ENCODE results near the gene PTBP1.
"Not testable (repeated sequence)": the region's sequence is repeated elsewhere in the genome, so short reads cannot be mapped to it uniquely, and the experiment has no call there.

PTBP1 gene

GRCh38 chr19:824885-825284, 27.6 kb downstream of the PTBP1 start:
- in situ Hi-C loops (cut with MboI; ENCODE audit: low sequenced_read_pairs) = no loop called here

DNA sequence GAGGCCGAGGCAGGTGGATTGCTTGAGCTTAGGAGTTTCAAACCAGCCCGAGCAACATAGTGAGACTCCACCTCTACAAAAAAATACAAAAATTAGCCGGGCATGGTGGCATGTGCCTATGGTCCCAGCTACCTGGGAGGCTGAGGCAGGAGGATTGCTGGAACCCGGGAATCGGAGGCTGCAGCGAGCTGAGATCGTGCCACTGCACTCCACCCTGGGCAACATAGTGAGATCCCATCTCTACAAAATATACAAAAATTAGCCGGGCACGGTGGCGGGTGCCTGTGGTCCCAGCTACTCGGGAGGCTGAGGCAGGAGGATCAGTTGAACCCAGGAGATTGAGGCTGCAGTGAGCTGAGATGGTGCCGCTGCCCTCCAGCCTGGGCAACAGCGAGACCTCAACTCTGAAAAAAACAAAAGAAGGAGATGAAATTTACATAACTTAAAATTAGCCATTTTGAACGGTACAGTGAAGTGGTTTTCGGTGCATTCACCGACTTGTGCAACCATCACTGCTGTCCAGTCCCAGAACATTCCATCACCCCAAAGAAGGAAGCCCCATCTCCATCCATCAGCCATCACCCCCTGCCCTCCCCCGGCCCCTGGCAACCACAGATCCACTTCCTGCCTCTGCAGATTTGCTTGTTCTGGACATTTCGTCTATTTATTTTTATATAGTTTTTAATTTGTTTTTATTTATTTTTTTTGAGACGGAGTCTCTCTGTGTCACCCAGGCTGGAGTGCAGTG, 28.8 kb downstream of the PTBP1 start:
- in situ Hi-C loops (cut with MboI; ENCODE audit: low sequenced_read_pairs) = no loop called here

DNA sequence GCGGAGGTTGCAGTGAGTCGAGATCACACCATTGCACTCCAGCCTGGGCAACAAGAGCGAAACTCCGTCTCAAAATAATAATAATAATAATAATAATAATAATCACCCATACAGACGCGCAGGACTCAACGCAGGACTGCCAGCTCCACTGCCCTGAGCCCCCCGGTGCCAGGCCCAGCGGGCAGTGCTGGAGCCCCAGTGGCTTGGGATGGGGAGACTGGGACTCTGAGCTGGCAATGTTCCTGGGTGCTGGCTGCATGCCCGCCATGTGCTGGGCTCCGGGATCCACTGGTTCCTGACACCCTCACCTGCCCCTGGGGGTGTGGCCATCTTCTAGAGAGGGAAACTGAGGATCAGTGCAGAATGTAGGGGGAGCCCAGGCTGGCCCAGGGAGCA, 30.1 kb downstream of the PTBP1 start:
- in situ Hi-C loops (cut with MboI; ENCODE audit: low sequenced_read_pairs) = no loop called here

DNA sequence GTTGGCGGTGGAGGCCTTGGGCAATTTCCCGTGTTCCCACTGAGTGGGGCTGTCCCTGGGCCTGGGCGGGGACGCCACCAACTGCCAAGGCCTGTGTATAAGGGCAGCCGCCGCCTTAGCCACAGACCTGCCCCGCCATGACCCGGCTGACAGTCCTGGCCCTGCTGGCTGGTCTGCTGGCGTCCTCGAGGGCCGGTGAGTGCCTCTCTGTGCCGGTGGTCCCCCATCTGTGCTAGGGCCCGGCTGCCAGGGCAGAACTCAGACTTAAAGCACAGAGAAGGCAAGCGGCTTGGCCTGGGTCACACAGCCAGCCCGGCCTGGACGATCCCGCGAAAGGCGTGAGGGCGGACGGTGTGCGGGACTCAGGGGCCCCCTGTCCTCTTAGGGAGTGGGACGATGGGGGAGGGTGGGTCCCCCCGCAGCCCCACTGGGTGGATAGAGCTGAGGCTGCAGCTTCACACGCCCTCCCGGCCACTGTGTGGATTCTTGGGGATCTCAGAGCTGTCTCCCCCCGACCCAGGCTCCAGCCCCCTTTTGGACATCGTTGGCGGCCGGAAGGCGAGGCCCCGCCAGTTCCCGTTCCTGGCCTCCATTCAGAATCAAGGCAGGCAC, 30.6 kb downstream of the PTBP1 start, which contains the start of gene AZU1:
AZU1 (plus strand) TSS at position 128 of the 612 bp plus-strand sequence; CDS start at position 138, 10 bp downstream.
- in situ Hi-C loops (cut with MboI; ENCODE audit: low sequenced_read_pairs) = no loop called here

DNA sequence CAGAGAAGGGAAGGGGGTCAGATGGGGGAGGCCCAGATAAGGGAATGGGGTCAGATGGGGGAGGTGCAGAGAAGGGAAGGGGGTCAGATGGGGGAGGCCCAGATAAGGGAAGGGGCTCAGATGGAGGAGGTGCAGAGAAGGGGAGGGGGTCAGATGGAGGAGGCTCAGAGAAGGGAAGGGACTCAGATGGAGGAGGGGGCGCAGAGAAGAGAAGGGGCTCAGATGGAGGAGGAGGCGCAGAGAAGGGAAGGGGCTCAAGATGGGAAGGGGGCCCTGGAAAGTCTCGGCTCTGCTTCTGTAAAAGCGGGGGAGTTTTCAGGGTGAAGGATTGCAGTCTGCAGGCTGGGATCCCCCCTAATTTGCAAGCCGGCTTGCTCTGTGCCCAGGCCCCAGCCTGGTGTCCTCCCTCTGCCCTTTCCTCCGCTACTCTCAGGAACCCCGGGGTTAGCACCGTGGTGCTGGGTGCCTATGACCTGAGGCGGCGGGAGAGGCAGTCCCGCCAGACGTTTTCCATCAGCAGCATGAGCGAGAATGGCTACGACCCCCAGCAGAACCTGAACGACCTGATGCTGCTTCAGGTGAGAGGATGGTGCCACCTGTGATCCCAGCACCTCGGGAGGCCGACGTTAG, 32.0 kb downstream of the PTBP1 start:
- in situ Hi-C loops (cut with MboI; ENCODE audit: low sequenced_read_pairs) = no loop called here

DNA sequence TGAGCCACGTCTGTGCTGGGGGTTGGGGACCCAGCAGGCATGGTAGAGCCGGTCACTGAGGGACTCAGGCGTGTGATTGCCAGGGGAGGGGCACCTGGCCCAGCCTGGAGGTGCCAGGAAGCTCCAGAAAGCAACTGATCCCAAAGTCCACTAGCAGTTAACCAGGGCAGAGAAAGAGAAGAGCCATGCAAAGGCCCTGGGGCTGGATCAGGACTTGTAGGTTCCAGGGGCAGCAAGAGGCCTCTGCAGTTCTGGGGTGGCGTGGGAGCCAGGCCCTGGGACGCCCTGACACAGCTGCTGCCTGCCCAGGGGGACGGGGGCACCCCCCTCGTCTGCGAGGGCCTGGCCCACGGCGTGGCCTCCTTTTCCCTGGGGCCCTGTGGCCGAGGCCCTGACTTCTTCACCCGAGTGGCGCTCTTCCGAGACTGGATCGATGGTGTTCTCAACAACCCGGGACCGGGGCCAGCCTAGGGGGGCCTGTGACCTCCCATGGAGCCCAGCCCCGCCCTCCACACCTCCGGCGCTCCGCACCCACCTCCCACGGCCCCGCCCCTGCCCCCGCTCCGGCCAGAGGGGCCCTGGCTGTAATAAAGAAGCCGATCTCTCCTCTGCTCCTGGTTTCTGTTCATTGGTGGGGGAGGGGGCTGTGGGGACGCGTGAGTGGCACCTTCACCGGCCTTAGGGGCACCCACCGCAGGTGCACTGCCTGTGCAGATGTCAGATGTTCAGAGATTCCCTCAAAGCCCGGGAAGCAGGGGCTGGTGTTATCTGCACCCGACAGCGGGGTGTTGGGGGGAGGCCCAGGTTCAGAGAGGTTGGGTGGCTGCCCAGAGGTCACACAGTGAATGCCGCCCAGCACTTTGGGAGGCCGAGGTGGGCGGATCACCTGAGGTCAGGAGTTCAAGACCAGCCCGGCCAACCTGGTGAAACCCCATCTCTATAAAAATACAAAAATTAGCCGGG, 34.4 kb downstream of the PTBP1 start:
- in situ Hi-C loops (cut with MboI; ENCODE audit: low sequenced_read_pairs) = no loop called here

DNA sequence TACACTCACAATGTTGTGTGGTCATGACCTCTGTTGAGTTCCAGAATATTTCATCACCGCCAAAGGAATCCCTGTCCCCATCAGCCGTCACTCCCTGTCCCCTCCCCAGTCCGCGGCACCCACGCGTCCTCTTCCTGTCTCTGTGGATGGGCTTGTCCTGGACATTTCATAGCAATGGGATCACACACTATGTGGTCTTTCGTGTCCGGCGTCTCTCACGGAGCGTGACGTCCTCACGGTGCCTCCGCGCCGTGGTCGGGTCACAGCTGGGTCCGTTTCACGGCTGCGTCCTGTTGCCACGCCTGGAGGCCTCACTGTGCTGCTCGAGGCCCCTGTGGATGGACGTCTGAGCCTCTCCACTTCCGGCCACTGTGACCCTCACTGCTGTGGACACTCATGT, 37.0 kb downstream of the PTBP1 start:
- in situ Hi-C loops (cut with MboI; ENCODE audit: low sequenced_read_pairs) = no loop called here

DNA sequence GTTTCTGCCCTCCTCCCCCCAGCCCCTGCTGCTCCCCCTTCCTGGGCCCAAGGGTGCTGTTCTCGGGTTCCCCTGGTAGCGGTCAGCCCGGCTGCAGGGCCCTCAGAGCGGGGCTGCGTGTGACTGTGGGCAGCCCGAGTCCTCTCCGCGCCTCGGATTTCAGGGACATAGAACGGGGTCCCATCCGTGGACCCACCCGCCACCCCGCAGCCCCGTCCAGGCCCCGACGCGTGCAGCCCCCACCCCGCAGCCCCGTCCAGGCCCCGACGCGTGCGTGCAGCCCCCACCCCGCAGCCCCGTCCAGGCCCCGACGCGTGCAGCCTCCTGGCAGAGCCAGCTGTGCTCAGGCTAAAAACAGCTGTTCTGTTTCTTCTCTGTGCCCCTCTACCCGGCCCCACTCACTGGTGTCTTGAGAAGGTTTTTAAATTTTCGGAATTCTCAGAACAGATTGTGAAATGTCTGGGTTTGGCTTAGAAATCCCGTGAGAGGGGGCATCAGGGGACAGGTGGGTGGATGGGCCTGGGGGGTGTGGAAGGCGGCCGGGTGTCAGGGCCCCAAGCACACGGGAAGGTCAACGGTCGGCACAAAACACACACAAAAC, 38.1 kb downstream of the PTBP1 start:
- in situ Hi-C loops (cut with MboI; ENCODE audit: low sequenced_read_pairs) = no loop called here

DNA sequence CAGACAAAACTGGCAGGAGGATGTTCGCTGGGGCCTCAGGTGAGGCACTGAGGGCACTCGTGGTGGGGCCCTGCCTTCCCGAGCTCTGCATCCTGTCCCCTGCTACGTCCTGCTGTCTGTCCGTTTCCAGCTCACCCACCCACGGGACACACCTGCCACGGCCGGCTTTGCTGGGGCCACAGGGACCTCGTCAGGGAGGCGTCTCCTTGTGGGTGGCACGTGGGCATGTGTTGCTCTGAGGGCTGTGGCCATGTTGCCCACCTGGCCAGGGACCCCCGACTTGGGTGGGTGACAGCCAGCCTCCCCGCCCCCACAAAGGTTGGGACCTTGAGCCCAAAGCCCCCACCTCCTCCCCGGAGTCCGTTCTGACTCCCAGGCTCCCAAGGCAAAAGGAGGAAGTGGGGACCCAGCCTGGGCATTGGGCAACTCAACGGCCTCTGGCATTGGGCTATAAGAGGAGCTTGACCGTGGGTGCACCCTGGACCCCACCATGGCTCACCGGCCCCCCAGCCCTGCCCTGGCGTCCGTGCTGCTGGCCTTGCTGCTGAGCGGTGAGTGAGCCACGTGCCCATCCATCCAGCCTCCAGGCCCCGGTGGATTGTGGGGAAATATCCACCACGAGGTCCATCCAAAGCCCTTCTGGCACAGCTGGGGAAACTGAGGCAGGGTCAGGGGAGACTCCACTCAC, 43.4 kb downstream of the PTBP1 start, which contains the start of gene PRTN3:
PRTN3 (plus strand) TSS at position 481 of the 688 bp plus-strand sequence; CDS start at position 491, 10 bp downstream.
- in situ Hi-C loops (cut with MboI; ENCODE audit: low sequenced_read_pairs) = no loop called here

DNA sequence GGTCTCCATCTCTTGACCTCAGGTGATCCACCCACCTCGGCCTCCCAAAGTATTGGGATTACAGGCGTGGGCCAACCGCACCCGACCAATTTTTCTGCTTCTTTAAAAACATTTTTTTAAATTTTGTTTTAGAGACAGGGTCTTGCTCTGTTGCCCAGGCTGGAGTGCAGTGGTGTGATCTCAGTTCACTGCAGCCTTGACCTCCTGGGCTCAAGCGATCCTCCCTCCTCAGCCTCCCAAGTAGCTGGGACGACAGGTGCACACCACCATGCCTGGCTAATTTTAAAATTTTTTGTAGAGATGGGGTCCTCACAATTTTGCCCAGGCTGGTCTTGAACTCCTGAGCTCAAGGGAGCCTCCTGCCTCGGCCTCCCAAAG, 45.5 kb downstream of the PTBP1 start:
- in situ Hi-C loops (cut with MboI; ENCODE audit: low sequenced_read_pairs) = not testable (repeated sequence)

- in situ Hi-C loops (cut with MboI; ENCODE audit: low sequenced_read_pairs) = no loop called here
Measured at GRCh38 chr19:843180-843835, 46.1 kb downstream of the PTBP1 start.

DNA sequence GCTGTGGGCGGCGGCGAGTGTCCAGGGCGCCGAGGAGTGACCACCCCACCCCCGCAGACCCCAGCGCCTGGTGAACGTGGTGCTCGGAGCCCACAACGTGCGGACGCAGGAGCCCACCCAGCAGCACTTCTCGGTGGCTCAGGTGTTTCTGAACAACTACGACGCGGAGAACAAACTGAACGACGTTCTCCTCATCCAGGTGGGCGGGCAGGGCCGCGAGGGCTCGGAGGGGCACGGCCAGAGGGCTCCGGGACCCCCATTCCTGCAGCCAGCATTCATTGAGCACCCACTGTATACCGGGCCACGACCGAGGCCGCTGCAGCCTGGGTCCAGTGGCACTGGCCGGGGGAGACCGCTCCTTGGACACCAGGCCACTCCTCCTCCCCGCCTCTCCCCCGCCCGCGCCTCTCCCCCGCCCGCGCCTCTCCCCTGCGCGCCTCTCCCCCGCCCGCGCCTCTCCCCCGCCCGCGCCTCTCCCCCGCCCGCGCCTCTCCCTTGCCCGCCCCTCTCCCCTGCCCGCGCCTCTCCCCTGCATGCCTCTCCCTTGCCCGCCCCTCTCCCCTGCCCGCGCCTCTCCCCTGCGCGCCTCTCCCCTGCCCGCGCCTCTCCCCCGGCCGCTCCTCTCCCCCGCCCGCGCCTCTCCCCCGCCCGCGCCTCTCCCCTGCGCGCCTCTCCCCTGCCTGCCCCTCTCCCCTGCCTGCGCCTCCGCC, 46.7 kb downstream of the PTBP1 start:
- in situ Hi-C loops (cut with MboI; ENCODE audit: low sequenced_read_pairs) = no loop called here

GRCh38 chr19:844546-844971, 47.3 kb downstream of the PTBP1 start:
- in situ Hi-C loops (cut with MboI; ENCODE audit: low sequenced_read_pairs) = no loop called here

DNA sequence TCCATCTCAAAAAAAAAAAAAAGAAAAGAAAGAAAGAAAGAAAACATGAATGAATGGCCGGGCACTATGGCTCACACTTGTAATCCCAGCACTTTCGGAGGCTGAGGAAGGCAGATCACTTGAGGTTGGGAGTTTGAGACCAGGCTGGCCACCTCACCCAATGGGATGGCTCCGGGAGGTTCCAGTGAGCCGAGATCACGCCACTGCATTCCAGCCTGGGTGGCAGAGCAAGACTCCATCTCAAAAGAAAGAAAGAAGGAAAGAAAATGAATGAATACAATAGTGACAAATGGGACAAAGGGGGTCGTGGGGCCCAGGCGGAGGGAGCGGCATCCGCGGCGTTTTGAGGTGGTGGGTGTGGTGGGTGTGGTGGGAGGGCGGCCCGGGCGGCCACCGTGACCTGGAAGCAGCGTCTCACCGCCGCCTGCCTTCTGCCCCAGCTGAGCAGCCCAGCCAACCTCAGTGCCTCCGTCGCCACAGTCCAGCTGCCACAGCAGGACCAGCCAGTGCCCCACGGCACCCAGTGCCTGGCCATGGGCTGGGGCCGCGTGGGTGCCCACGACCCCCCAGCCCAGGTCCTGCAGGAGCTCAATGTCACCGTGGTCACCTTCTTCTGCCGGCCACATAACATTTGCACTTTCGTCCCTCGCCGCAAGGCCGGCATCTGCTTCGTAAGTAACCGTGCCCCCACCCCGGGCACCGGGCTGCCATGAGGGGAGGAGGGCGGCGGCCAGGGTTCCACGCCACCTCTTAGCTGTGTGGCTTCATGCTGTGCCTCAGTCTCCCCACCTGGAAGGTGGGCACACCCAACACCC, 48.7 kb downstream of the PTBP1 start:
- in situ Hi-C loops (cut with MboI; ENCODE audit: low sequenced_read_pairs) = no loop called here

- in situ Hi-C loops (cut with MboI; ENCODE audit: low sequenced_read_pairs) = no loop called here
Measured at GRCh38 chr19:848386-848921, 51.2 kb downstream of the PTBP1 start.

- in situ Hi-C loops (cut with MboI; ENCODE audit: low sequenced_read_pairs) = not testable (repeated sequence)
Measured at GRCh38 chr19:849195-849594, 51.9 kb downstream of the PTBP1 start.

DNA sequence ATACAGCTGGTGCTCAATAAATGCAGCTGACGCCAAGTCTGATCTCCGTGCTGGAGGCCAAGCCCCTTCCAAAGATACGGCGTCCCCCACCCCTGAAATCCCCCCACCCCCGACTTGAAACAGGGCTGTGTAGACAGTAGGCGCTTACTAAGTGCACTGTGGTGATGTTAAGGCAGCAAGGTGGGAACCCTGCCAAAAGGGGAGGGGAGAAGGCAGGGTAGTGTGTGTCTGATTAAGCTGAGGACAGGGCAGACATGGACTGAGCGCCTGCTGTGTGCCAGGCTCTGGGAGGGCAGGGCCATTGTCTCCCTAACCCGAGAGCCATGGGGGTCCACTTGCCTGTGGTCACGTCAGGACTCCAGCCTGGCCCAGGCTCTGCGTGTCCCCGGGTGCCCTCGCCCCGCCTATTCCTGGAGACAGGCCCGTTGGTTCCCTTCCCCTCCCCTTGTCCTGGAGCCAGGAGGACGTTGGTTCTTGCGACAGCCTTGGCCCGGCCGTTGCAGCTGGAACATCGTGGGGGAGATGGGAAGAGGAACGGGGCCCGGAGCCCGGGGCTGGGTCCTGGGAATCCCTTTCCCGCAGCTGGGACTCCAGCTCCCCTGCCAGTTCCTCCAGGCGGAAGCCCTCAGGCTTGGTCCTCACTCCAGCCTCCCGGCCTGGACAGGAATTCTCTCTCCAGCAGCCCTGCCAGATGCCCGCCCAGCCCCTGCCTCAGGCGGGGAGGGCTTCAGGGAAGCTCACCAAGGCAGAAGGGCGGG, 53.1 kb downstream of the PTBP1 start:
- in situ Hi-C loops (cut with MboI; ENCODE audit: low sequenced_read_pairs) = no loop called here
